WTC11 (cell line): Measurements from ENCODE around the gene ANKRD13C. TPM values are rescaled to one million over a fixed set of nuclear protein-coding genes. Genes with fewer than 3 reads are reported as not detected.

Source experiments
- ATAC-seq: fragments of 200-7000 bp; cut with Tn5 transposase; 2 replicates; pipeline ENCODE4 v1.10.0; 2021; ENCODE audit warnings: mild to moderate bottlenecking, moderate library complexity
- CTCF ChIA-PET: fragments of 300-600 bp; sonication (Branson Sonifier 250); formaldehyde crosslinking; loops from one replicate; lab custom pipeline; 2021; ENCODE audit warnings: antibody characterized with exemption; lab: Charles Lee
- POLR2A ChIA-PET: fragments of 350-600 bp; sonication (Branson Sonifier 250); formaldehyde crosslinking; loops from one replicate; lab custom pipeline; 2021; ENCODE audit warnings: antibody characterized with exemption; lab: Charles Lee
- DNase-seq: peaks from one replicate; pipeline ENCODE4 v3.0.0; 2021; ENCODE audit warnings: low spot score
- H3K27ac Mint-ChIP-seq: 2 replicates; pipeline ENCODE4 v1.8.0; 2021; ENCODE audit warnings: mixed read lengths
- H3K27me3 Mint-ChIP-seq: 2 replicates; pipeline ENCODE4 v1.8.0; 2021; ENCODE audit warnings: low read depth, mild to moderate bottlenecking, moderate library complexity, mixed read lengths
- H3K36me3 Mint-ChIP-seq: 2 replicates; pipeline ENCODE4 v1.8.0; 2021; ENCODE audit warnings: mixed read lengths
- H3K4me1 Mint-ChIP-seq: 2 replicates; pipeline ENCODE4 v1.8.0; 2022; ENCODE audit warnings: mixed read lengths
- H3K4me3 Mint-ChIP-seq: 2 replicates; pipeline ENCODE4 v1.8.0; 2021; ENCODE audit warnings: mild to moderate bottlenecking, moderate library complexity, mixed read lengths
- H3K9me3 Mint-ChIP-seq: 2 replicates; pipeline ENCODE4 v1.8.0; 2021; ENCODE audit warnings: mixed read lengths
- CBFB ChIP-seq: sonication (generic); formaldehyde crosslinking; IDR thresholded peaks from 2 replicates; pipeline ENCODE4 v1.8.1; 2022; ENCODE audit warnings: mild to moderate bottlenecking, low read depth, missing genetic modification reagents
- FOXJ3 ChIP-seq: sonication (generic); formaldehyde crosslinking; IDR thresholded peaks from 2 replicates; pipeline ENCODE4 v1.9.0; 2021; ENCODE audit warnings: missing genetic modification reagents, mild to moderate bottlenecking, borderline replicate concordance
- HMGXB4 ChIP-seq: sonication (generic); formaldehyde crosslinking; IDR thresholded peaks from 2 replicates; pipeline ENCODE4 v1.8.1; 2023; ENCODE audit warnings: mild to moderate bottlenecking, moderate library complexity, missing genetic modification reagents
- MYBL2 ChIP-seq: sonication (generic); formaldehyde crosslinking; IDR thresholded peaks from 2 replicates; pipeline ENCODE4 v1.8.1; 2023; ENCODE audit warnings: mild to moderate bottlenecking, moderate library complexity, missing genetic modification reagents
- NR3C1 ChIP-seq: sonication (generic); formaldehyde crosslinking; conservative IDR thresholded peaks from 2 replicates; pipeline ENCODE4 v1.8.1; 2023; ENCODE audit warnings: low read depth, mild to moderate bottlenecking, missing genetic modification reagents
- SOX15 ChIP-seq: fragments of 250-450 bp; sonication (Bioruptor Pico); IDR thresholded peaks from 2 replicates; pipeline ENCODE4 v1.9.0; 2021; ENCODE audit warnings: mild to moderate bottlenecking
- TEAD4 ChIP-seq: sonication (generic); formaldehyde crosslinking; IDR thresholded peaks from 2 replicates; pipeline ENCODE4 v1.8.0; 2022; ENCODE audit warnings: mild to moderate bottlenecking, missing genetic modification reagents
- total RNA-seq: library from RNA; stranded (reverse); gene quantifications from 3 replicates; pipeline ENCODE4 v1.2.3, GENCODE V29; 2021
- TF ChIP-seq, protein P1 (sequence below): sonication (generic); formaldehyde crosslinking; IDR thresholded peaks from 2 replicates; pipeline ENCODE4 v1.8.1; 2023; ENCODE audit warnings: mild to moderate bottlenecking, missing genetic modification reagents, borderline replicate concordance
- TF ChIP-seq, protein P2 (sequence below): sonication (generic); formaldehyde crosslinking; IDR thresholded peaks from 2 replicates; pipeline ENCODE4 v1.8.1; 2023; ENCODE audit warnings: mild to moderate bottlenecking, missing genetic modification reagents, moderate library complexity
- TF ChIP-seq, protein P3 (sequence below): fragments of 250-450 bp; sonication (Bioruptor Pico); IDR thresholded peaks from 2 replicates; pipeline ENCODE4 v1.9.0; 2021; ENCODE audit warnings: mild to moderate bottlenecking
- TF ChIP-seq, protein P4 (sequence below): fragments of 250-450 bp; sonication (Bioruptor Pico); IDR thresholded peaks from 2 replicates; pipeline ENCODE4 v2.1.2; 2022; ENCODE audit warnings: mild to moderate bottlenecking, moderate library complexity
- TF ChIP-seq, protein P5 (sequence below): fragments of 250-450 bp; sonication (Bioruptor Pico); IDR thresholded peaks from 2 replicates; pipeline ENCODE4 v1.9.0; 2021; ENCODE audit warnings: mild to moderate bottlenecking

ANKRD13C gene
- total RNA-seq, 1 experiment from 2014 or later: 22.5 TPM

DNA sequence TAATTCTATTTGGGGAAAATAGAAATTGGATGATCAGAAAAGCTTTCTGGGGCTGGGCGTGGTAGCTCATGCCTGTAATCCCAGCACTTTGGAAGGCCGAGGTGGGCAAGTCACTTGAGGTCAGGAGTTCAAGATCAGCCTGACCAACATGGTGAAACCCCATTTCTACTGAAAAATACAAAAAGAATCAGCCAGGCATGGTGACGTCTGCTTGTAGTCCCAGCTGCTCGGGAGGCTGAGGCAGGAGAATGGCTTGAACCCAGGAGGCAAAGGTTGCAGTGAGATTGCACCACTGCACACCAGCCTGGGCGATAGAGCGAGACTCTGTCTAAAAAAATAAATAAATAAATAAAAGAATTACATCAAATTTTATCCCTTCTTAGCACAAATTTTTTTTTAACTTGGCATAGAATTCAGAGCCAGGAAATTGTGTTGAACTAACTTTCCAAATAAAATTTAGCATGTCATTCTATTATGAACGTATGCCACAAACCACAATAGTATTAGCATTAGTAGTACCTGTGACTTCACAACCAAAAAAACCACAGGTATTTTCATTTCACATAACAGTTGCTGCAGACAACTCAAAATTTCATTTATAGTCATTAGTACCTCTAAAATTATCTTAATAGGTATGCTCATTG, 4.5 kb upstream of the ANKRD13C start (continued):
- TF ChIP-seq, protein P1, sequence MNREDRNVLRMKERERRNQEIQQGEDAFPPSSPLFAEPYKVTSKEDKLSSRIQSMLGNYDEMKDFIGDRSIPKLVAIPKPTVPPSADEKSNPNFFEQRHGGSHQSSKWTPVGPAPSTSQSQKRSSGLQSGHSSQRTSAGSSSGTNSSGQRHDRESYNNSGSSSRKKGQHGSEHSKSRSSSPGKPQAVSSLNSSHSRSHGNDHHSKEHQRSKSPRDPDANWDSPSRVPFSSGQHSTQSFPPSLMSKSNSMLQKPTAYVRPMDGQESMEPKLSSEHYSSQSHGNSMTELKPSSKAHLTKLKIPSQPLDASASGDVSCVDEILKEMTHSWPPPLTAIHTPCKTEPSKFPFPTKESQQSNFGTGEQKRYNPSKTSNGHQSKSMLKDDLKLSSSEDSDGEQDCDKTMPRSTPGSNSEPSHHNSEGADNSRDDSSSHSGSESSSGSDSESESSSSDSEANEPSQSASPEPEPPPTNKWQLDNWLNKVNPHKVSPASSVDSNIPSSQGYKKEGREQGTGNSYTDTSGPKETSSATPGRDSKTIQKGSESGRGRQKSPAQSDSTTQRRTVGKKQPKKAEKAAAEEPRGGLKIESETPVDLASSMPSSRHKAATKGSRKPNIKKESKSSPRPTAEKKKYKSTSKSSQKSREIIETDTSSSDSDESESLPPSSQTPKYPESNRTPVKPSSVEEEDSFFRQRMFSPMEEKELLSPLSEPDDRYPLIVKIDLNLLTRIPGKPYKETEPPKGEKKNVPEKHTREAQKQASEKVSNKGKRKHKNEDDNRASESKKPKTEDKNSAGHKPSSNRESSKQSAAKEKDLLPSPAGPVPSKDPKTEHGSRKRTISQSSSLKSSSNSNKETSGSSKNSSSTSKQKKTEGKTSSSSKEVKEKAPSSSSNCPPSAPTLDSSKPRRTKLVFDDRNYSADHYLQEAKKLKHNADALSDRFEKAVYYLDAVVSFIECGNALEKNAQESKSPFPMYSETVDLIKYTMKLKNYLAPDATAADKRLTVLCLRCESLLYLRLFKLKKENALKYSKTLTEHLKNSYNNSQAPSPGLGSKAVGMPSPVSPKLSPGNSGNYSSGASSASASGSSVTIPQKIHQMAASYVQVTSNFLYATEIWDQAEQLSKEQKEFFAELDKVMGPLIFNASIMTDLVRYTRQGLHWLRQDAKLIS: no peak
- no peak for TF ChIP-seq MYBL2 (CRISPR knock-in tag)
- TF ChIP-seq SOX15 (CRISPR knock-in tag): no peak
- TF ChIP-seq, protein P2, sequence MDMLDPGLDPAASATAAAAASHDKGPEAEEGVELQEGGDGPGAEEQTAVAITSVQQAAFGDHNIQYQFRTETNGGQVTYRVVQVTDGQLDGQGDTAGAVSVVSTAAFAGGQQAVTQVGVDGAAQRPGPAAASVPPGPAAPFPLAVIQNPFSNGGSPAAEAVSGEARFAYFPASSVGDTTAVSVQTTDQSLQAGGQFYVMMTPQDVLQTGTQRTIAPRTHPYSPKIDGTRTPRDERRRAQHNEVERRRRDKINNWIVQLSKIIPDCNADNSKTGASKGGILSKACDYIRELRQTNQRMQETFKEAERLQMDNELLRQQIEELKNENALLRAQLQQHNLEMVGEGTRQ (CRISPR knock-in tag): no peak
- TF ChIP-seq FOXJ3 (CRISPR knock-in tag): no peak
- TF ChIP-seq, protein P3, sequence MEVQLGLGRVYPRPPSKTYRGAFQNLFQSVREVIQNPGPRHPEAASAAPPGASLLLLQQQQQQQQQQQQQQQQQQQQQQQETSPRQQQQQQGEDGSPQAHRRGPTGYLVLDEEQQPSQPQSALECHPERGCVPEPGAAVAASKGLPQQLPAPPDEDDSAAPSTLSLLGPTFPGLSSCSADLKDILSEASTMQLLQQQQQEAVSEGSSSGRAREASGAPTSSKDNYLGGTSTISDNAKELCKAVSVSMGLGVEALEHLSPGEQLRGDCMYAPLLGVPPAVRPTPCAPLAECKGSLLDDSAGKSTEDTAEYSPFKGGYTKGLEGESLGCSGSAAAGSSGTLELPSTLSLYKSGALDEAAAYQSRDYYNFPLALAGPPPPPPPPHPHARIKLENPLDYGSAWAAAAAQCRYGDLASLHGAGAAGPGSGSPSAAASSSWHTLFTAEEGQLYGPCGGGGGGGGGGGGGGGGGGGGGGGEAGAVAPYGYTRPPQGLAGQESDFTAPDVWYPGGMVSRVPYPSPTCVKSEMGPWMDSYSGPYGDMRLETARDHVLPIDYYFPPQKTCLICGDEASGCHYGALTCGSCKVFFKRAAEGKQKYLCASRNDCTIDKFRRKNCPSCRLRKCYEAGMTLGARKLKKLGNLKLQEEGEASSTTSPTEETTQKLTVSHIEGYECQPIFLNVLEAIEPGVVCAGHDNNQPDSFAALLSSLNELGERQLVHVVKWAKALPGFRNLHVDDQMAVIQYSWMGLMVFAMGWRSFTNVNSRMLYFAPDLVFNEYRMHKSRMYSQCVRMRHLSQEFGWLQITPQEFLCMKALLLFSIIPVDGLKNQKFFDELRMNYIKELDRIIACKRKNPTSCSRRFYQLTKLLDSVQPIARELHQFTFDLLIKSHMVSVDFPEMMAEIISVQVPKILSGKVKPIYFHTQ (CRISPR knock-in tag): no peak
- TF ChIP-seq NR3C1 (CRISPR knock-in tag): no peak
- TF ChIP-seq CBFB (CRISPR knock-in tag): no peak

DNA sequence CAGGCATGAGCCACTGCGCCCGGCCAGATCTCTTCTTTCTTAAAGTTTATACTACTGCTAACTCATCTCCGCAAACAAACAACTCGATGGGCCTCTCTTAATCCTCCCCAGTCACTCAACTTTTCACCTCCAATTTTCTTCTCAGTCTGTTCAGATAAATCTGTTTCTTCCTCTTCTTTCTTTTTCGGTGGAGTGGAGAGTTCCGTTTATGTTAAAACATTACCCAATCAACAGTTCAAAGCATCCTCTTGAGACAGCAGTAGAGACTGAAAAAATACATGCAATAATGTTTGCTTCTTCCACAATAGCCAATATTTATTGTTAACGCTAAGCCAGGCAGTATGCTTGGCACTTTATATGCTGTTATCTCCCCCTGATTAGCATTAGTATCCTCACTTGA, 1.4 kb upstream of the ANKRD13C start:
- ATAC-seq (no peak), DNase-seq (no peak)
- H3K4me1 Mint-ChIP-seq: peaks cover 26% of the 10 kb centered on the region
- H3K9me3 Mint-ChIP-seq: no peaks in the 10 kb centered on the region
- H3K27ac Mint-ChIP-seq: peak overlapping the region; percentile 83
- TF ChIP-seq HMGXB4 (CRISPR knock-in tag): no peak
- TF ChIP-seq, protein P4, sequence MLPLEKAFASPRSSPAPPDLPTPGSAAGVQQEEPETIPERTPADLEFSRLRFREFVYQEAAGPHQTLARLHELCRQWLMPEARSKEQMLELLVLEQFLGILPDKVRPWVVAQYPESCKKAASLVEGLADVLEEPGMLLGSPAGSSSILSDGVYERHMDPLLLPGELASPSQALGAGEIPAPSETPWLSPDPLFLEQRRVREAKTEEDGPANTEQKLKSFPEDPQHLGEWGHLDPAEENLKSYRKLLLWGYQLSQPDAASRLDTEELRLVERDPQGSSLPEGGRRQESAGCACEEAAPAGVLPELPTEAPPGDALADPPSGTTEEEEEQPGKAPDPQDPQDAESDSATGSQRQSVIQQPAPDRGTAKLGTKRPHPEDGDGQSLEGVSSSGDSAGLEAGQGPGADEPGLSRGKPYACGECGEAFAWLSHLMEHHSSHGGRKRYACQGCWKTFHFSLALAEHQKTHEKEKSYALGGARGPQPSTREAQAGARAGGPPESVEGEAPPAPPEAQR (CRISPR knock-in tag): no peak
- TF ChIP-seq, protein P5, sequence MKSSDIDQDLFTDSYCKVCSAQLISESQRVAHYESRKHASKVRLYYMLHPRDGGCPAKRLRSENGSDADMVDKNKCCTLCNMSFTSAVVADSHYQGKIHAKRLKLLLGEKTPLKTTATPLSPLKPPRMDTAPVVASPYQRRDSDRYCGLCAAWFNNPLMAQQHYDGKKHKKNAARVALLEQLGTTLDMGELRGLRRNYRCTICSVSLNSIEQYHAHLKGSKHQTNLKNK: no peak
- no peak for TF ChIP-seq TEAD4 (CRISPR knock-in tag)
- H3K4me3 Mint-ChIP-seq: peak overlapping the region; percentile 89
- CTCF ChIA-PET: no interaction called here
- POLR2A ChIA-PET: interaction anchor here (4.5 kb wide), 1 partner anchor 56 kb away, joined by 125 read pairs; the partner anchor contains the start of gene CTH
- no peaks in the 10 kb centered on the region for H3K27me3 Mint-ChIP-seq
- 0 out of 2 replicates have a peak, but pooled peaks cover 2% of the 10 kb centered on the region for H3K36me3 Mint-ChIP-seq
